HG02763 (cell line): Measurements from ENCODE around the gene SHISAL1.

Source experiments
- ATAC-seq: cut with Tn5 transposase; IDR thresholded peaks from one replicate; pipeline ENCODE4 v1.9.1; 2021; ENCODE audit warnings: mild to moderate bottlenecking, moderate library complexity; ENCODE audit not compliant: unreplicated experiment

SHISAL1 gene

GRCh38 chr22:44213489-44214043, 99.2 kb downstream of the SHISAL1 start:
- ATAC-seq, result no peak

- no peak for ATAC-seq
Observed at GRCh38 chr22:44212936-44213335, 99.8 kb downstream of the SHISAL1 start.

GRCh38 chr22:44211946-44212930, 100.5 kb downstream of the SHISAL1 start:
- ATAC-seq, result no peak

- no peak for ATAC-seq
Observed at GRCh38 chr22:44211256-44211945, 101.3 kb downstream of the SHISAL1 start.

GRCh38 chr22:44210722-44211121, 102.0 kb downstream of the SHISAL1 start:
- no peak for ATAC-seq

- no peak for ATAC-seq
Observed at GRCh38 chr22:44209343-44209742, 103.4 kb downstream of the SHISAL1 start.

- ATAC-seq, result no peak
Observed at GRCh38 chr22:44207981-44208317, 104.8 kb downstream of the SHISAL1 start.

GRCh38 chr22:44207173-44207980, 105.4 kb downstream of the SHISAL1 start:
- ATAC-seq, result no peak

GRCh38 chr22:44206696-44207095, 106.1 kb downstream of the SHISAL1 start:
- no peak for ATAC-seq

- ATAC-seq, result no peak
Observed at GRCh38 chr22:44206330-44206645, 106.5 kb downstream of the SHISAL1 start.

- no peak for ATAC-seq
Observed at GRCh38 chr22:44205516-44206329, 107.0 kb downstream of the SHISAL1 start.

- ATAC-seq, result no peak
Observed at GRCh38 chr22:44204739-44205515, 107.8 kb downstream of the SHISAL1 start.

- ATAC-seq, result no peak
Observed at GRCh38 chr22:44203203-44203602, 109.5 kb downstream of the SHISAL1 start.

- ATAC-seq, result no peak
Observed at GRCh38 chr22:44202261-44202789, 110.4 kb downstream of the SHISAL1 start.

- ATAC-seq, result no peak
Observed at GRCh38 chr22:44201665-44202064, 111.1 kb downstream of the SHISAL1 start.

GRCh38 chr22:44200855-44201550, 111.7 kb downstream of the SHISAL1 start:
- ATAC-seq, result no peak

- no peak for ATAC-seq
Observed at GRCh38 chr22:44200451-44200850, 112.3 kb downstream of the SHISAL1 start.

GRCh38 chr22:44199866-44200265, 112.9 kb downstream of the SHISAL1 start:
- no peak for ATAC-seq

- no peak for ATAC-seq
Observed at GRCh38 chr22:44199164-44199563, 113.6 kb downstream of the SHISAL1 start.
